Mesothelial cell of epicardium (in vitro differentiated cells): ENCODE results near the gene SAMHD1. TPM values are rescaled to one million over a fixed set of nuclear protein-coding genes. Genes with fewer than 3 reads are reported as not detected.
A peak's percentile ranks its signal among the peaks of the same experiment; 100 is the strongest.

ENCODE experiments used
- DNase-seq, 2 experiments: peaks; one replicate each; pipeline ENCODE4 v3.0.0; 2021; ENCODE audit warnings: low spot score in 2 of 2; ENCODE audit not compliant: unreplicated experiment in 2 of 2
- H3K27ac Mint-ChIP-seq: 2 replicates; pipeline ENCODE4 v1.8.0; 2021; ENCODE audit warnings: mixed read lengths
- H3K27me3 Mint-ChIP-seq: 2 replicates; pipeline ENCODE4 v1.8.0; 2021; ENCODE audit warnings: low read depth, mixed read lengths
- H3K36me3 Mint-ChIP-seq: 2 replicates; pipeline ENCODE4 v1.8.0; 2021; ENCODE audit warnings: mixed read lengths
- H3K4me1 Mint-ChIP-seq: 2 replicates; pipeline ENCODE4 v1.8.0; 2021; ENCODE audit warnings: mixed read lengths
- H3K4me3 Mint-ChIP-seq: 2 replicates; pipeline ENCODE4 v1.8.0; 2021; ENCODE audit warnings: mild to moderate bottlenecking, moderate library complexity, mixed read lengths
- H3K9me3 Mint-ChIP-seq: 2 replicates; pipeline ENCODE4 v1.8.0; 2021; ENCODE audit warnings: mixed read lengths
- CTCF ChIP-seq: fragments of 200-600 bp; sonication (generic); IDR thresholded peaks from one replicate; pipeline ENCODE4 v1.5.0; 2021; ENCODE audit warnings: antibody characterized with exemption; ENCODE audit not compliant: unreplicated experiment
- total RNA-seq: library from RNA; stranded (reverse); gene quantifications from 3 replicates; pipeline ENCODE4 v1.2.1, GENCODE V29; 2021

The SAMHD1 gene
- total RNA-seq, 1 donor from 2014 or later = 11.0 TPM

GRCh38 chr20:36860811-36861624 lies 90.5 kb downstream of the SAMHD1 start:
- Mint-ChIP-seq H3K27ac (peak overlapping the region; percentile 30), H3K4me3 (peak overlapping the region; percentile 84), H3K9me3 (no peaks in the 10 kb centered on the region), H3K36me3 (peaks cover 3% of the 10 kb centered on the region), H3K27me3 (no peaks in the 10 kb centered on the region), H3K4me1 (peaks cover 49% of the 10 kb centered on the region)
- no peak for DNase-seq
- no peak for TF ChIP-seq CTCF

- peak overlapping the region; percentile 18 for H3K4me3 Mint-ChIP-seq
- H3K9me3 Mint-ChIP-seq = no peaks in the 10 kb centered on the region
- peaks cover 50% of the 10 kb centered on the region for H3K4me1 Mint-ChIP-seq
- DNase-seq = no peak
- no peak for TF ChIP-seq CTCF
- peaks cover 3% of the 10 kb centered on the region for H3K36me3 Mint-ChIP-seq
- peak overlapping the region; percentile 0 for H3K27ac Mint-ChIP-seq
- no peaks in the 10 kb centered on the region for H3K27me3 Mint-ChIP-seq
These were observed 91.2 kb downstream of the SAMHD1 start for GRCh38 chr20:36860339-36860738.

- Mint-ChIP-seq H3K27ac (peak overlapping the region; percentile 10), H3K9me3 (no peaks in the 10 kb centered on the region)
These were observed 91.7 kb downstream of the SAMHD1 start for GRCh38 chr20:36859700-36860330.

GRCh38 chr20:36859282-36859555 lies 92.3 kb downstream of the SAMHD1 start:
- Mint-ChIP-seq H3K27ac (peak overlapping the region; percentile 10), H3K36me3 (peaks cover 3% of the 10 kb centered on the region), H3K4me1 (peaks cover 45% of the 10 kb centered on the region), H3K4me3 (no peak overlapping the region), H3K27me3 (no peaks in the 10 kb centered on the region), H3K9me3 (no peaks in the 10 kb centered on the region)
- no peak for DNase-seq
- no peak for TF ChIP-seq CTCF

More at GRCh38 chr20:36859700-36860330, 91.7 kb downstream of the SAMHD1 start:
- Mint-ChIP-seq H3K27me3 (no peaks in the 10 kb centered on the region), H3K36me3 (peaks cover 3% of the 10 kb centered on the region), H3K4me3 (no peak overlapping the region), H3K4me1 (peaks cover 45% of the 10 kb centered on the region)
- no peak for TF ChIP-seq CTCF
- no peak for DNase-seq

GRCh38 chr20:36856691-36857635 lies 94.5 kb downstream of the SAMHD1 start:
- Mint-ChIP-seq H3K36me3 (peaks cover 3% of the 10 kb centered on the region), H3K9me3 (no peaks in the 10 kb centered on the region), H3K27me3 (no peaks in the 10 kb centered on the region), H3K27ac (peak overlapping the region; percentile 15), H3K4me3 (no peak overlapping the region), H3K4me1 (peaks cover 45% of the 10 kb centered on the region)
- no peak for TF ChIP-seq CTCF
- DNase-seq = no peak
